ENCODE measurements around the gene LIF.

The LIF gene

GRCh38 chr22:30245985-30246813 lies at the start of gene LIF:
Gene LIF (minus strand): TSS chr22:30246759. CDS start chr22:30246695, 64 bp downstream.
- peak; percentile 75 for DNase-seq

- DNase-seq, result no peak
Observed at GRCh38 chr22:30296324-30296723, 49.8 kb upstream of the LIF start.

GRCh38 chr22:30295576-30295975 lies 49.0 kb upstream of the LIF start:
- no peak for DNase-seq

GRCh38 chr22:30294830-30295229 lies 48.3 kb upstream of the LIF start:
- no peak for DNase-seq

- peak; percentile 26 for DNase-seq
Observed at GRCh38 chr22:30294066-30294465, 47.5 kb upstream of the LIF start.

GRCh38 chr22:30293026-30293425 lies 46.5 kb upstream of the LIF start:
- DNase-seq, result no peak

- no peak for DNase-seq
Observed at GRCh38 chr22:30292069-30292970, 45.8 kb upstream of the LIF start.

- no peak for DNase-seq
Observed at GRCh38 chr22:30291058-30291892, 44.7 kb upstream of the LIF start.

GRCh38 chr22:30290342-30291057 lies 43.9 kb upstream of the LIF start:
- DNase-seq, result no peak

- DNase-seq, result no peak
Observed at GRCh38 chr22:30289980-30290313, 43.4 kb upstream of the LIF start.

GRCh38 chr22:30289141-30289979 lies 42.8 kb upstream of the LIF start, which contains the start of gene CASTOR1:
Gene CASTOR1 (minus strand): TSS chr22:30289505. CDS start chr22:30289497, 8 bp downstream.
- DNase-seq, result peak; percentile 96

GRCh38 chr22:30288419-30289140 lies 42.0 kb upstream of the LIF start:
- no peak for DNase-seq

GRCh38 chr22:30287648-30288418 lies 41.3 kb upstream of the LIF start:
- DNase-seq, result peak; percentile 59

GRCh38 chr22:30286813-30287647 lies 40.5 kb upstream of the LIF start:
- peak; percentile 31 for DNase-seq

GRCh38 chr22:30286331-30286730 lies 39.8 kb upstream of the LIF start:
- no peak for DNase-seq

- no peak for DNase-seq
Observed at GRCh38 chr22:30285846-30286200, 39.3 kb upstream of the LIF start.

- DNase-seq, result no peak
Observed at GRCh38 chr22:30285176-30285845, 38.8 kb upstream of the LIF start.

GRCh38 chr22:30284666-30285065 lies 38.1 kb upstream of the LIF start:
- no peak for DNase-seq

Measured in NCI-H2171 treated with DMSO at 0.1 percent for 48 hours (cell line).